Stimulated activated naive CD4-positive, alpha-beta T cell treated with Interleukin-2 at 50 U/mL for 16 hours (primary cell): Measurements from ENCODE around the gene NTN5.

Experiments
- DNase-seq: peaks from one replicate; lab custom pipeline; 2025; lab: John Stamatoyannopoulos, UW

Gene NTN5

DNA sequence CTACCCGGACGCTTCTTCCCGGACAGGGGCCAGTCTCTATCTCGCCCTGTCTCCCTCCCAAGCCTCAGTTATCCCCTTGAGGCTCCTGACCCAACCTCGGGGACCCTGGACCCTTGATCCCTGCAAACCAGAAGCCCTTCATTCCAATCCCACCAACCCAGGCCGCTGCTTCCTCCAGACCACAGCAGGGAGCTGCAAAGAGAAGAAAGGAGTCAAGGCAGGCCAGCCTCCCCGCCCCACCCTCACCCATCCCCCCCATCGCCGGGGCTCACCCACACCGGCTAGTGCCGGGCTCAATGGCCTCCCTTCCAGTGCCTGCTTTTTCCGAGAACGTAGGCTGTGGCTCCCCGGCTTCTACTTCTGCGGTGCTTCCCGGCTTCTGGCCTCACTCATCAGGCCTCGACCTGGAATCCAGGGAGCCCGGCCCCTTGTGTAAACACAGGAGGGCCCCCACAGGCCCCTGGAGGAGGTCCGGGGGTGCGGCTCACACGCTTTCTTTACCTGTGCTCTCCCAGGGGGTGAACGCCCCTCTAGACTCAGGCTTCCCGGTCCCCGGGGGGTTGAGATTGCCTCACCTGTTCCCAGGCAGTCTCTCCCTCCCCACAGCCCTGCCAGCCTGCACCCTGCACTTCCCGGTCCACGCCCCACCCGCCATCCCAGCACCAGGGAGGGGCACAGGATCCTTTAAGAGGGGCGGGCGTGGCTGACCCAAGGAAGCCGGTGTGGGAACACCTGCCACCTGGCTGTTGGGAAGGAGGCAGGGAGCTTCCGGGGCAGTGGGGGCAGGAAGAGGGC is 58.2 kb downstream of the NTN5 start, which contains the start of gene FAM83E:
FAM83E (minus strand) TSS at position 641 of the 795 bp plus-strand sequence. CDS start 1,704 bp downstream, outside the sequence.
- DNase-seq: no peak

DNA sequence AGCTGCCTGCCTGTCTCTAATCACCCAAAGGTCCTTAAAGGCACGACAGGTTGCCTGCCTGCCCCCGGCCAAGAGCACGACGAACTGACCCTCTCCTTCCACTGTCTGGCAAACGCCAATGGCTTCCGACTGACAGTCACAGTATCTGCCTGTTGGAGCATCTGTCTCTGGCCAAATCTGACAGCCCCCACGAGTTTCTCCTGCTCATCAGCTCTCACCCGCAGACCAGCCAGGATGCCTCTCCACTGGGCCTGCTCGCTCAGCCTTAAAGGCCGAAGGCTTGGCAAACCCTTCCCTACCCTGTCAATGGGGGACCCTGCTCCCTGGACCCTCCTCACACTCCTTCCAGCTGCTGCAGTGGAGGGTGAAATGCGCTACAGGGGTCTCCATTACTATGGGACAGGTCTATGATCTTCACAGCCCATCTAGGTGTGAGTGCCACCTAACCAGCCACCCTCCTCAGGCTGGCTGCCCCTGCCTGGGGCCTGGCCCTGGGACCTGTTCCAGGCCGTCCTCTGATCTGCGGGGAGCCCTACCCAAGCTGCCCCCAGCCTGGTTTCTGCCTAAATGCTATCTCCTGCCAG is 58.9 kb downstream of the NTN5 start:
- DNase-seq: no peak

DNA sequence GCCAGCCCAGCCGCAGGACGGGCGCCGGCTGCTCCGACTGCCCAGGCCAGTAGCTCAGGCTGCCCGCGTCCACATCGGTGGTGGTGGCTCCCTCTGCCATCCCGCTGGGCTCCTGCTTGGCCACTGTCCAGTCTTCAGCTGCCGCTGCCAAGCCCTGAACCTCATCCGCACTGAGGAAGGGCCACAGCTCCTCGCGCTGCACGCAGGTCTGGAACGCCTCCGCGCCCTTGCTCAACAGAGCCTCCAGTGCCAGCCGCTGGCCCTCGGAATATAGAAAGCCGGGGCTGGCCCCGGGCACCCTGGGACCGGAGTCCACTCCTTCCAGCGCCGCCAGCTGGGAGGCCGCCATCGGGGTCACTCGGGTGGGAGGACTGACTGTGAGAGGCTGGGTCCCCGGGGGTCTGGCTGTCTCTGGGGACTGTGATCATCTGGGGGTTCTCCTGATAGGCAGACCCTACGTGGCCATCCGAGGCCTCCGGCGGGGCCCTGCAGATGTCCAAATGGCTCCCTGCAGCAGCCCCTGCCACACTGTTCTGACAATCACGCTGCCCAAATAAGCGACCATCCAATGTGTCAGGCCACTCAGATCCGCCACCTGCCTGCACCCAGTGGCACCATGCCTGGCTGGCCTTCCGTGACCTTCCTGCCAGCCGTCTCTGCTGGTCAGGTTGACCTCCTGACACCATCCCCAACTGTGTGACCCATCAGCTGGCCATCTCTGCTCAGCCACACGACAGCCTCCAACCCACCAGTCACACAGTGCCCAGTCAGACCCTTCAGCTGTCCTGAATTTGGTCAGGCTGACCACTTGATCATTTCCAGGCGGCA is 59.6 kb downstream of the NTN5 start:
- no peak for DNase-seq

DNA sequence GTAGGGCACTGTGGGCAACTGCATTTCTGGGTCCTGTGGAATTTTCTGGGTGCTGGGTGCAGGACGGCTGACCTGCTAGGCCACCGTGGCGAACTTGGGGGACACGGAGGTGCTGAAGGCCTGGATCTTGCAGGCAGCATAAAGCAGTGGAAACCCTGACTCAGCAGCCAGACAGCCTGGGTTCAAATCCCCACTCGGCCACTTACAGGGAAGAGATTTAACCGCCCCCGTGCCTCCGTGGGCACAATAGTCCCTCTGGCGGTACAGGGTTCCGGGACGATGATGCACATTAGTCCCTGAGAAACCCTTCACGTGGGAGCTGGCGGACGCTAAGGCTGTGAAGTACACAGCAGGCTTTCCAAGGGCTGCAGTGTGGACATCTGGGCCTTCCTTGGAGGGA is 60.9 kb downstream of the NTN5 start:
- DNase-seq: no peak
